ENCODE data around the gene TNFRSF4.

DNA sequence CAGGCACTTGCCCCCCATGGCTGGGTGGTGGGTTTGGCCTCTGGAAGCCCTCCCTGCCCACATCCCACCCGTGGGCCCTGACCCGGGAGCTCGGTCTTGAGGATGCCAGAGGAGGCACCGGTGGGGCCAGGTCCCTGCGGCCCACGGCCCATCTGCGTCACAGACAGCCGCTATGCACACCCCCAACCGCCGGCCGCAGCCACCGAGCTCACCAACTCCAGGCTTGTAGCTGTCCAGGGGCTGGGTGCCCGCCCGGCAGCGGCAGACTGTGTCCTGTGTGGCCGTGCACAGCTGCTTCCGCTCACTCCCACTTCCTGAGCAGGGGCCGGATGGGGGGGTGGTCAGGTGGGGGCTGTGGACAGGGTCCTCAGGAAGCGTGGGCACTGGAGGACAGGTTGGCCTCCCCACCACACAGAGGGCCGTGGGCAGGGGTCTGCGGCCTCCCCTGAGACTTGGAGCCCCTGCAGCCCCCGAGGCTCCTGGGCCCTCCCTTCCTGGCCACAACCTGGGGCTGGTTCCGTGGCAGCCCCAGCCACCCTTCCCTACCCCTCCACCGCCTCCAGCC lies 1.1 kb downstream of the TNFRSF4 start:
- TF ChIP-seq MYC (IDR thresholded peaks at IDR 0.05; ENCODE audit: low read depth, low read length) (peak; percentile 65; the same call in 1 of the 2 replicates), POLR2A (IDR thresholded peaks at IDR 0.05; ENCODE audit: extremely low read depth, insufficient read length) (no peak)
- TF ChIP-seq, protein P1, sequence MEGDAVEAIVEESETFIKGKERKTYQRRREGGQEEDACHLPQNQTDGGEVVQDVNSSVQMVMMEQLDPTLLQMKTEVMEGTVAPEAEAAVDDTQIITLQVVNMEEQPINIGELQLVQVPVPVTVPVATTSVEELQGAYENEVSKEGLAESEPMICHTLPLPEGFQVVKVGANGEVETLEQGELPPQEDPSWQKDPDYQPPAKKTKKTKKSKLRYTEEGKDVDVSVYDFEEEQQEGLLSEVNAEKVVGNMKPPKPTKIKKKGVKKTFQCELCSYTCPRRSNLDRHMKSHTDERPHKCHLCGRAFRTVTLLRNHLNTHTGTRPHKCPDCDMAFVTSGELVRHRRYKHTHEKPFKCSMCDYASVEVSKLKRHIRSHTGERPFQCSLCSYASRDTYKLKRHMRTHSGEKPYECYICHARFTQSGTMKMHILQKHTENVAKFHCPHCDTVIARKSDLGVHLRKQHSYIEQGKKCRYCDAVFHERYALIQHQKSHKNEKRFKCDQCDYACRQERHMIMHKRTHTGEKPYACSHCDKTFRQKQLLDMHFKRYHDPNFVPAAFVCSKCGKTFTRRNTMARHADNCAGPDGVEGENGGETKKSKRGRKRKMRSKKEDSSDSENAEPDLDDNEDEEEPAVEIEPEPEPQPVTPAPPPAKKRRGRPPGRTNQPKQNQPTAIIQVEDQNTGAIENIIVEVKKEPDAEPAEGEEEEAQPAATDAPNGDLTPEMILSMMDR (IDR thresholded peaks at IDR 0.05; ENCODE audit: low read depth, low read length): no peak
- TF ChIP-seq, protein P2, sequence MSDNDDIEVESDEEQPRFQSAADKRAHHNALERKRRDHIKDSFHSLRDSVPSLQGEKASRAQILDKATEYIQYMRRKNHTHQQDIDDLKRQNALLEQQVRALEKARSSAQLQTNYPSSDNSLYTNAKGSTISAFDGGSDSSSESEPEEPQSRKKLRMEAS (IDR thresholded peaks at IDR 0.05; ENCODE audit: low read depth, low read length): peak; percentile 65; the same call in 1 of the 2 replicates

Data from NB4 (cell line).